H9 (cell line): ENCODE measurements around the gene WDR64. TPM values are rescaled to one million over a fixed set of nuclear protein-coding genes. Genes with fewer than 3 reads are reported as not detected.

Experiments used
- DNase-seq: peaks from one replicate; pipeline ENCODE4 v3.0.0-alpha.2; 2017
- H2AFZ ChIP-seq: one replicate; pipeline ENCODE4 v1.6.1; 2013; ENCODE audit warnings: mild to moderate bottlenecking, low read length, control low read depth, moderate library complexity
- H2AK5ac ChIP-seq: 2 replicates; pipeline ENCODE4 v1.6.1; 2013; ENCODE audit warnings: low read length, control low read depth, mixed read lengths; ENCODE audit not compliant: insufficient read length
- H2BK120ac ChIP-seq: one replicate; pipeline ENCODE4 v1.6.1; 2013; ENCODE audit warnings: low read depth, mild to moderate bottlenecking, low read length, control low read depth, inconsistent platforms; ENCODE audit not compliant: poor library complexity, severe bottlenecking
- H2BK12ac ChIP-seq: 2 replicates; pipeline ENCODE4 v1.6.1; 2013; ENCODE audit warnings: low read length, control low read depth, mixed read lengths, low read depth; ENCODE audit not compliant: insufficient read length
- H2BK15ac ChIP-seq: 2 replicates; pipeline ENCODE4 v1.6.1; 2013; ENCODE audit warnings: low read depth, low read length, control low read depth
- H2BK20ac ChIP-seq: one replicate; pipeline ENCODE4 v1.6.1; 2013; ENCODE audit warnings: low read depth, mild to moderate bottlenecking, low read length, control low read depth, inconsistent platforms; ENCODE audit not compliant: poor library complexity, severe bottlenecking
- H2BK5ac ChIP-seq: 2 replicates; pipeline ENCODE4 v1.6.1; 2013; ENCODE audit warnings: low read length, control low read depth, mixed read lengths; ENCODE audit not compliant: insufficient read length
- H3K14ac ChIP-seq: 2 replicates; pipeline ENCODE4 v1.6.1; 2013; ENCODE audit warnings: low read length, control low read depth; ENCODE audit not compliant: insufficient read depth
- H3K18ac ChIP-seq: 2 replicates; pipeline ENCODE4 v1.6.1; 2013; ENCODE audit warnings: low read depth, mild to moderate bottlenecking, mixed read lengths, low read length, control low read depth; ENCODE audit not compliant: insufficient read length
- H3K23ac ChIP-seq: 2 replicates; pipeline ENCODE4 v1.6.1; 2013; ENCODE audit warnings: low read length, control low read depth, mixed read lengths, low read depth; ENCODE audit not compliant: insufficient read length
- H3K23me2 ChIP-seq: 2 replicates; pipeline ENCODE4 v1.6.1; 2013; ENCODE audit warnings: low read depth, mild to moderate bottlenecking, mixed read lengths, low read length, control low read depth; ENCODE audit not compliant: insufficient read length, poor library complexity, severe bottlenecking
- H3K27ac ChIP-seq: 2 replicates; pipeline ENCODE4 v1.5.1; 2013; ENCODE audit warnings: low read length, control low read depth, mixed read lengths, low read depth; ENCODE audit not compliant: insufficient read length
- H3K27me3 ChIP-seq: 2 replicates; pipeline ENCODE4 v1.6.1; 2013; ENCODE audit warnings: low read length, control low read depth, inconsistent platforms; ENCODE audit not compliant: insufficient read depth
- H3K4ac ChIP-seq: 2 replicates; pipeline ENCODE4 v1.6.1; 2013; ENCODE audit warnings: low read depth, mild to moderate bottlenecking, control low read depth, inconsistent platforms, low read length, moderate library complexity
- H3K4me1 ChIP-seq: 2 replicates; pipeline ENCODE4 v1.6.1; 2013; ENCODE audit warnings: low read length, control low read depth, inconsistent platforms; ENCODE audit not compliant: insufficient read depth
- H3K4me2 ChIP-seq: 2 replicates; pipeline ENCODE4 v1.6.1; 2013; ENCODE audit warnings: low read length, control low read depth, mixed read lengths; ENCODE audit not compliant: insufficient read length, insufficient read depth
- H3K56ac ChIP-seq: 2 replicates; pipeline ENCODE4 v1.6.1; 2013; ENCODE audit warnings: low read depth, mild to moderate bottlenecking, mixed read lengths, low read length, control low read depth; ENCODE audit not compliant: insufficient read length
- H3K79me1 ChIP-seq: 2 replicates; pipeline ENCODE4 v1.6.1; 2013; ENCODE audit warnings: low read depth, mild to moderate bottlenecking, moderate library complexity, low read length, control low read depth, inconsistent platforms; ENCODE audit not compliant: insufficient read depth, poor library complexity, severe bottlenecking
- H3K79me2 ChIP-seq: 2 replicates; pipeline ENCODE4 v1.6.1; 2013; ENCODE audit warnings: low read length, control low read depth, inconsistent platforms; ENCODE audit not compliant: insufficient read depth
- H3K9ac ChIP-seq: 2 replicates; pipeline ENCODE4 v1.6.1; 2013; ENCODE audit warnings: low read length, control low read depth, mixed read lengths; ENCODE audit not compliant: insufficient read length; ENCODE audit errors: extremely low read depth
- H3K9me3 ChIP-seq: one replicate; pipeline ENCODE4 v1.6.1; 2013; ENCODE audit warnings: low read depth, low read length, inconsistent platforms; ENCODE audit not compliant: control insufficient read depth
- H3T11ph ChIP-seq: one replicate; pipeline ENCODE4 v1.6.1; 2013; ENCODE audit warnings: mild to moderate bottlenecking, low read length, control low read depth, inconsistent platforms
- H4K20me1 ChIP-seq: one replicate; pipeline ENCODE4 v1.6.1; 2013; ENCODE audit not compliant: control insufficient read depth, insufficient read length, insufficient read depth
- H4K5ac ChIP-seq: 2 replicates; pipeline ENCODE4 v1.6.1; 2013; ENCODE audit warnings: low read depth, mild to moderate bottlenecking, mixed read lengths, low read length, control low read depth; ENCODE audit not compliant: insufficient read length
- H4K8ac ChIP-seq: replicated peaks from 2 replicates; pipeline ENCODE4 v1.6.1; 2013; ENCODE audit warnings: low read length, control low read depth, mixed read lengths, low read depth; ENCODE audit not compliant: insufficient read length
- H4K91ac ChIP-seq: 2 replicates; pipeline ENCODE4 v1.6.1; 2013; ENCODE audit warnings: low read depth, mild to moderate bottlenecking, moderate library complexity, mixed read lengths, low read length, control low read depth; ENCODE audit not compliant: insufficient read length
- H3K27ac Mint-ChIP-seq, 3 experiments: 2 replicates in 2 of 3; 3 replicates in 1 of 3; pipeline ENCODE4 v1.8.0; 2020 to 2021; ENCODE audit warnings: mixed read lengths in 3 of 3, mild to moderate bottlenecking in 1 of 3, moderate library complexity in 1 of 3
- H3K27me3 Mint-ChIP-seq: 2 replicates; pipeline ENCODE4 v1.8.0; 2021; ENCODE audit warnings: low read depth, mild to moderate bottlenecking, moderate library complexity, mixed read lengths
- H3K36me3 Mint-ChIP-seq, 3 experiments: 2 replicates in 2 of 3; 3 replicates in 1 of 3; pipeline ENCODE4 v1.8.0; 2020 to 2021; ENCODE audit warnings: low read depth in 3 of 3, mixed read lengths in 3 of 3; ENCODE audit not compliant: insufficient read depth in 1 of 3
- H3K4me1 Mint-ChIP-seq, 2 experiments: 2 replicates each; pipeline ENCODE4 v1.8.0; 2020; ENCODE audit warnings: mixed read lengths in 2 of 2
- H3K4me3 Mint-ChIP-seq, 2 experiments: 2 replicates in 1 of 2; 3 replicates in 1 of 2; pipeline ENCODE4 v1.8.0; 2020 to 2021; ENCODE audit warnings: mild to moderate bottlenecking in 2 of 2, mixed read lengths in 2 of 2, moderate library complexity in 1 of 2
- H3K9me3 Mint-ChIP-seq, 2 experiments: 2 replicates in 1 of 2; 3 replicates in 1 of 2; pipeline ENCODE4 v1.8.0; 2020; ENCODE audit warnings: mild to moderate bottlenecking in 2 of 2, mixed read lengths in 2 of 2, moderate library complexity in 1 of 2
- WGBS: extraction: QIAGEN DNeasy Blood & Tissue Kit; methylation state at CpG from one replicate; pipeline ENCODE4 v1.1.7; 2013; ENCODE audit warnings: missing lambda C conversion rate, low lambda C conversion rate, mixed read lengths; ENCODE audit not compliant: insufficient read length; ENCODE audit errors: extremely low coverage; 5-methylcytosine and 5-hydroxymethylcytosine counted together
- total RNA-seq: library from RNA; stranded (reverse); gene quantifications from 2 replicates; pipeline ENCODE4 v1.2.1, GENCODE V29; 2021
- TF ChIP-seq, protein P1 (sequence below): fragments of 200-600 bp; sonication (generic); conservative IDR thresholded peaks from 3 replicates; pipeline ENCODE4 v1.8.0; 2021; ENCODE audit warnings: antibody characterized with exemption, mild to moderate bottlenecking

The WDR64 gene
- total RNA-seq, 1 experiment from 2014 or later = not detected

DNA sequence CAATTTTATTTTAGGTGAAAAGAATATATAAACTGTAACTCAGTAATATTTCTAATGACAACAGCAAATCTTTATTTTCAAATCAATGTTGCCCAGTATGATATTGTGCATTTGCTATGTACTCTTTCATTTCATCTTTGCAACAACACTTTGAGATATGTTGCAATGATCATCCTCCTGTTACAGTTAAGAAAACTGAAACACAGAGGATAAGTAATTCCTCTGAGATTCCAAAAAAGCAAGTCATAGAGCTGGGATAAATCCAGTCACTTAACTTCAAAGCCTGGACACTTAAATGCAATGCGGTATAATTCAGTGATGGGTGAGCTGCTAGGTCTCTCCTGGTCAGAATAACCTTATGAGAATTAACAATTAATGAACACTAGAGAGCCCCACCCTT is 147.3 kb downstream of the WDR64 start:
- no CpG with 5 or more reads among the region's 1 CpG for WGBS
- Histone ChIP-seq H2BK12ac (no peak overlapping the region), H3K79me2 (no peaks in the 10 kb centered on the region), H3K23me2 (no peaks in the 10 kb centered on the region), H3K4me2 (no peak overlapping the region), H3K27me3 (no peaks in the 10 kb centered on the region), H3K23ac (no peak overlapping the region), H3K79me1 (no peaks in the 10 kb centered on the region), H2BK15ac (no peak overlapping the region), H3K9ac (no peak overlapping the region), H2BK20ac (no peak overlapping the region), H4K5ac (no peak overlapping the region), H2BK5ac (no peak overlapping the region), H3K56ac (no peak overlapping the region), H4K91ac (no peak overlapping the region), H3K18ac (no peak overlapping the region), H3T11ph (no peak overlapping the region), H2AK5ac (no peak overlapping the region), H3K4me1 (peaks cover 6% of the 10 kb centered on the region; the same call in 1 of the 2 replicates), H4K20me1 (no peaks in the 10 kb centered on the region), H3K9me3 (no peaks in the 10 kb centered on the region), H4K8ac (no peak overlapping the region), H3K4ac (no peak overlapping the region), H3K27ac (no peak overlapping the region), H2AFZ (no peak overlapping the region), H3K14ac (no peak overlapping the region), H2BK120ac (no peak overlapping the region)
- Mint-ChIP-seq H3K36me3 (no peaks in the 10 kb centered on the region), H3K4me1 (peaks cover 8 to 9% of the 10 kb centered on the region in 2 experiments), H3K9me3 (no peaks in the 10 kb centered on the region), H3K4me3 (no peak overlapping the region), H3K27me3 (no peaks in the 10 kb centered on the region), H3K27ac (no peak overlapping the region)
- DNase-seq = no peak
- TF ChIP-seq, protein P1, sequence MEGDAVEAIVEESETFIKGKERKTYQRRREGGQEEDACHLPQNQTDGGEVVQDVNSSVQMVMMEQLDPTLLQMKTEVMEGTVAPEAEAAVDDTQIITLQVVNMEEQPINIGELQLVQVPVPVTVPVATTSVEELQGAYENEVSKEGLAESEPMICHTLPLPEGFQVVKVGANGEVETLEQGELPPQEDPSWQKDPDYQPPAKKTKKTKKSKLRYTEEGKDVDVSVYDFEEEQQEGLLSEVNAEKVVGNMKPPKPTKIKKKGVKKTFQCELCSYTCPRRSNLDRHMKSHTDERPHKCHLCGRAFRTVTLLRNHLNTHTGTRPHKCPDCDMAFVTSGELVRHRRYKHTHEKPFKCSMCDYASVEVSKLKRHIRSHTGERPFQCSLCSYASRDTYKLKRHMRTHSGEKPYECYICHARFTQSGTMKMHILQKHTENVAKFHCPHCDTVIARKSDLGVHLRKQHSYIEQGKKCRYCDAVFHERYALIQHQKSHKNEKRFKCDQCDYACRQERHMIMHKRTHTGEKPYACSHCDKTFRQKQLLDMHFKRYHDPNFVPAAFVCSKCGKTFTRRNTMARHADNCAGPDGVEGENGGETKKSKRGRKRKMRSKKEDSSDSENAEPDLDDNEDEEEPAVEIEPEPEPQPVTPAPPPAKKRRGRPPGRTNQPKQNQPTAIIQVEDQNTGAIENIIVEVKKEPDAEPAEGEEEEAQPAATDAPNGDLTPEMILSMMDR = no peak
